GM19043 (cell line): ENCODE data around the gene PROM2.
"Not testable (repeated sequence)": the region's sequence is repeated elsewhere in the genome, so short reads cannot be mapped to it uniquely, and the experiment has no call there.

Experiments
- ATAC-seq: cut with Tn5 transposase; IDR thresholded peaks from one replicate; pipeline ENCODE4 v1.9.1; 2021; ENCODE audit warnings: low read depth; ENCODE audit not compliant: unreplicated experiment

PROM2 gene

GRCh38 chr2:95268211-95269035, 5.8 kb upstream of the PROM2 start:
- ATAC-seq: no peak

- ATAC-seq: no peak
These were observed 5.1 kb upstream of the PROM2 start for GRCh38 chr2:95269036-95269680.

DNA sequence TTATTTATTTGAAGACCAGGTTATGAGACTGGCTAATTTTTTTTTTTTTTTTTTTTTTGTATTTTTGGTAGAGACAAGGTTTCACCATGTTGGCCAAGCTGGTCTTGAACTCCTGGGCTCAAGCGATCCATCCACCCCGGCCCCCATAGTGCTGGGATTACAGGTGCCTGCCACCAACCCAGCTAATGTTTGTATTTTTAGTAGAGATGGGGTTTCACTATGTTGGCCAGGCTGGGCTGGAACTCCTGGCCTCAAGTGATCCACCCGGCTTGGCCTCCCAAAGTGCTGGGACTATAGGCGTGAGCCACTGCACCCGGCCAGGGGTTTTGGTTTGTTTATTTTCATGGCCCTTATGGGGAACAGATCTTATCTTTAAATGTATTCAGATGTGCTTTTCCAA, 4.5 kb upstream of the PROM2 start:
- not testable (repeated sequence) for ATAC-seq

DNA sequence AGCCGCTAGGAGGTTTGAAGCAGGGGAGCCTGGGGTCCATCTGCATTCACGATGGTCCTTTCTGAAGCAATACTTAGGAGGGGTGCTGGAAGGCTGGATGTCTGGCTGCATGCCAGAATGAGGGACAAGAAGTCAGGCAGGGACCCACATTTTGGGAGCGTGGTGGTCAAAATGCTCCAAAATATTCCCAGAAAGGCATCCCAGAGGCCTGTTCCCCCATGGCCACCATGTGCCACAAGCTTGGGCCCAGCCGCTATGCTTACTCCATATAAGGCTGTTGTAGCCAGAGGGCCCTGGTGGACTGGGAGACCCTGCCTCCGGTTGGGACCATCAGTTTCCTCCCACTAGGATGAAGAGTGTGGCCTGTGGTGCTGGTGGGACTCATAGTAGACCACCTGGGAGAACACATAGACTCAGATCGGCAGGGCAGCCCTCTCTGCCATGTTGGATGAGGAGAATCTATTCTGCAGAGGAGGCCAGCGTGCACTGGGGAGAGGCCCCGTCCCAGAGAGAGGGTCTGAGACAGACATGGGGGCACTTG, 3.6 kb upstream of the PROM2 start:
- no peak for ATAC-seq

GRCh38 chr2:95271381-95271971, 2.8 kb upstream of the PROM2 start:
- no peak for ATAC-seq

GRCh38 chr2:95272299-95272751, 1.9 kb upstream of the PROM2 start:
- ATAC-seq: no peak

DNA sequence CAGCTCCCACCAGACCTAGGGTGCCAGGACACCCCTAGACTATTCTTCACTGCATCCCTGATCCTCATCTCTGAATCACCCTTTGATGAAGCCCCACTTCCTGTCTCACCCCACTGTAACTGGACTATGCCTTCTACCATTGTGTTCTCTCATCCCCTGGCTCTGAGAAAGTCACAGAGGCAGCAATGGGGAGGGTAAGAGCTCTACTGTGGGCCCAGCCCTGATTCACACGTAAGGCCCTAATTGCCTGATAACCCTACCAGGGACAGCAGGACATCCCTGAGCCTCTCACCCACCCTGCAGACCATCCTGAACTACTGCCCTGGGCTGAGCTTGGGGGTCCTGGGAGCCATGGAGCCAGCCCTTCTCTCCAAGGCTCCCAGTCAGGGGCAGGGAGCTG, 1.5 kb upstream of the PROM2 start:
- no peak for ATAC-seq

DNA sequence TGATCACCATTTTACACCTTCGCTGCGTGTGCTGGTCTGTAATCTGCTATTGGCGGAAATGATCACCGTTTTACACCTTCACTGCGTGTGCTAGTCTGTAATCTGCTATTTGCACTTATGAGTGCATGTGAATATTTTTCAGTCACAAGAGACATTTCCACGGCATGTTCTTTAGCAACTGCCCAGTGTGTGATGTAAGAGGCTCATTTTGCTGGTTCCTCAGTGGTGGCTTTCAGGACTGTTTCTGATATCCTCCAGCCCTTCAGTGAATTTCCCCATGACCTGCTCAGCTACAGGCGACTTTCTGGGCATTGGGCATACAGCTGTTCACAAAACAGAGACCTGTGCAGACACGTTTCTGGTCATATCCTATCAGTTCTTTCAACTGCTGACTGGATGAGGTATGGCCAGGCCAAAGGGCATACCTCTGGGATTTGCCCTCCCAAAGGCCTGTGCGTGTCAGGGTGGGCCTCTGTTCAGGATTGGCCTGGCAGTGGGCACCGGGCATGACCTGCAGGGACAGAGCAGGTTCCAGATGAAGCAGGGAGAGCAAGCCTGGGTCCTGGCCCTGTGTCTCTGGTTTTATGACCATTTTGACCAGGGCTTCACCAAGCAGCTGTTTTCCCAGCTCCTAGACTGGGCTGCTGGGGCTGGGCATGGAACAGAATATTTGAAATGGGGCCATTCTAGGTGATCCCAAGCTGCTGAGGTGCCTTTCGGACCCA, 521 bp upstream of the PROM2 start:
- ATAC-seq: no peak

GRCh38 chr2:95275151-95275515, 884 bp downstream of the PROM2 start:
- ATAC-seq: no peak

DNA sequence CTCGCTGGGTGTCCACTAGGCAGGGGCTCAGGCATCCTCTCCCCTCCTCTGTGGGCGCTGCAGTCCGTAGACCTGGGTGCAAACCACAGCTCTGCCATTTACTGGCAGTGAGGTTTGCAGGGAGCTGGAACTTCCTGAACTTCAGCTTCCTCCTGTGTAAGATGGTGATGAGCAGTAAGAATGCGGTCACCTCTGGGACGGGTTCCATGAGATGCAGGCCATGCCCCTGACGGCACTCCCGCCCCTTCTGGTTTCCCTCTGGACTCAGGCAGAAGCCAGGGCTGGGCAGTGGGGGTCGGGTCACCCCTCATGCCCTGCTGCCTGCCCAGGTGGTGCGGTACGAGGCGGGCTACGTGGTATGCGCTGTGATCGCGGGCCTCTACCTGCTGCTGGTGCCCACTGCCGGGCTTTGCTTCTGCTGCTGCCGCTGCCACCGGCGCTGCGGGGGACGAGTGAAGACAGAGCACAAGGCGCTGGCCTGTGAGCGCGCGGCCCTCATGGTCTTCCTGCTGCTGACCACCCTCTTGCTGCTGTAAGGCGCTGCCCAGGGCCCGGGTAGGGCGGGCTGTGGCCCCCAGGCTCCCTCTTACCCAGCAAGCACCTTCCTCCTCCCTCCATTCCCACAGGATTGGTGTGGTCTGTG, 1.5 kb downstream of the PROM2 start:
- no peak for ATAC-seq

DNA sequence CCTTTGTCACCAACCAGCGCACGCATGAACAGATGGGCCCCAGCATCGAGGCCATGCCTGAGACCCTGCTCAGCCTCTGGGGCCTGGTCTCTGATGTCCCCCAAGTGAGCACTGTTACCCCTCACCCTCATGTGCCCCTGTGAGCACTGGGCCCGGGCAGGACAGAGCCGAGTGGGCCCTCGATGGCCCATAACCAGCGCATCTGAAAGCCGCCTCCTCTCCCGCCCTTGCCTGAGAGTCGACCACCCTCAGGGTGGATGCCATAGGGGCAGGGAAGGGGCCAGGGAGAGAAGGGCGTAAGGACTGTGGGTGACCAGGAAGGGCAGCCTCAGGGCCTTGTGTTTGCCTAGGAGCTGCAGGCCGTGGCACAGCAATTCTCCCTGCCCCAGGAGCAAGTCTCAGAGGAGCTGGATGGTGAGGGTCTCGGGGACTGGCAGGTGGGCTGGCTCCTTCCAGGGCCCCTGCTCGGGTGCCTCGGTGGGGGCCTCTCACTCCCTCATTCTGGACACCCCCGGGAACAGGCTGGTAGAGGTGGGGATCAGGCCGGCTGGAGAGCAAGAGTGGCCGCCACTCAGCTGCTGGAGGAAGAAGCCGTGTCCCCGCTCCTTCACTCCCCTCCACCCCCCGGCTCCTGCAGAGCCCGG, 2.1 kb downstream of the PROM2 start:
- no peak for ATAC-seq

- no peak for ATAC-seq
These were observed 2.6 kb downstream of the PROM2 start for GRCh38 chr2:95276888-95277245.

GRCh38 chr2:95277246-95277906, 3.1 kb downstream of the PROM2 start:
- ATAC-seq: no peak

DNA sequence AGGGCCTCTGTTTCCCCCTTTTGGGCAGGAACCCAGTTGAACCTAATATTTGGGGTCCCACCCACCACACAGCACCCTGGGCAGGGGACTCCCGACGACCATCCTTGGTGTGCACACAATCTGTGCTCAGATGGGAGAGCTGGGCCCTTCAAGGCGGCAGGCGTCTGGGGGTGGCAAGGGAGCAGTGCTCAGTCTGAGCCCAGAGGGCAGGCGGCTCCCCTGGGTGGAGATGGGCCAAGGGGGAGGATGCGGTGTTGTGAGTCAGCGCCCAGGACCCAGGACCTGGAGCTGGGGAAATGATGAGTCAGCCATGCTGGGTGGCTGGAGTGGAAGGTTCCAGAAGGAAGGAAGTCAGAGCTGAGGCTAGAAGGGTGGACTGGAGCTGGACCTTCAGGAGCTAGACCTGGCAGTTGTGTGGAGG, 3.8 kb downstream of the PROM2 start:
- ATAC-seq: no peak

DNA sequence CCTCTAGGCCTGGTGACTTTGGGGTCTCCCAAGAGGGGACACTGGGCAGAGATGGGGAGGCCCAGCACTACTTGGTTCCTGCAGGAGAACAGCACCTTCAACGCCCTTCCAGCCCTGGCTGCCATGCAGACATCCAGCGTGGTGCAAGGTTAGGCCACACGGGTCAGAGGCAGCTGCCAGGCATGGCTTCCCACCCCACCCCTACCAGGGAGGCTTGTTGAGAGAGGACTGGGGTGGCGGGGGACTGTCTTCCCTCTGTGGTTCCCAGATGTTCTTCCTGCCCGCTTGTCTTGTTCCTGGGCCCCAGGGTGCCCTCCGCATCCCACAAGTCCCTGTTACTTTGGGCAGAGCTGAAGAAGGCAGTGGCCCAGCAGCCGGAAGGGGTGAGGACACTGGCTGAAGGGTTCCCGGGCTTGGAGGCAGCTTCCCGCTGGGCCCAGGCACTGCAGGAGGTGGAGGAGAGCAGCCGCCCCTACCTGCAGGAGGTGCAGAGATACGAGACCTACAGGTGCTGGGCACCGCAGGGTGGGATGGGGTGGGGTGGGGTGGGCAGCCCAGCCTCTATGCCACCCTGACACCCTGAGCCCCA, 4.5 kb downstream of the PROM2 start:
- ATAC-seq: no peak

GRCh38 chr2:95279435-95280035, 5.3 kb downstream of the PROM2 start:
- ATAC-seq: no peak

- ATAC-seq: no peak
These were observed 6.8 kb downstream of the PROM2 start for GRCh38 chr2:95281071-95281470.

GRCh38 chr2:95281786-95282185, 7.5 kb downstream of the PROM2 start:
- no peak for ATAC-seq

DNA sequence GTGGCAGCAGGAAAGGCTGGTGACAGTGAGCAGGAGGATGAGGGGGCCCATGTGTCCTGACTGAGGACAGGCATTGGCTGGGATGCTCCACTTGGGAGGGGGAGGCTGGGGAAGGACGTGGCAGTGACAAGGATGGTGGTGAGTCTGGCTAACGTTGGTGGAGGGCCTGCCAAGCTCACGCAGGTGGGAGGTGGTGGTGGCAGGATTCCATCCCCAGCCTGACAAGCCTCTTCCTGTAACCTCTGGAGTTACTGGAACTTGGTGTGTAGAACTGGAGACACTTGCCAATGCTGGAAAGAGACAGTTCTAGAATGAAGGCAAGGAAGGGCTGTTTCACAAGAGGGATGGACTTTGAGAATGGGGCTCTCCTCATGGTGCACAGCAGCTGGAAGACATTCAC, 8.2 kb downstream of the PROM2 start:
- ATAC-seq: no peak
